GM19351 (cell line): Measurements from ENCODE around the gene PTPRM.

Source experiments
- ATAC-seq: cut with Tn5 transposase; IDR thresholded peaks from one replicate; pipeline ENCODE4 v1.9.1; 2021; ENCODE audit warnings: mild to moderate bottlenecking, moderate library complexity; ENCODE audit not compliant: unreplicated experiment

The PTPRM gene

GRCh38 chr18:7624697-7625096 is 57.6 kb downstream of the PTPRM start:
- no peak for ATAC-seq

DNA sequence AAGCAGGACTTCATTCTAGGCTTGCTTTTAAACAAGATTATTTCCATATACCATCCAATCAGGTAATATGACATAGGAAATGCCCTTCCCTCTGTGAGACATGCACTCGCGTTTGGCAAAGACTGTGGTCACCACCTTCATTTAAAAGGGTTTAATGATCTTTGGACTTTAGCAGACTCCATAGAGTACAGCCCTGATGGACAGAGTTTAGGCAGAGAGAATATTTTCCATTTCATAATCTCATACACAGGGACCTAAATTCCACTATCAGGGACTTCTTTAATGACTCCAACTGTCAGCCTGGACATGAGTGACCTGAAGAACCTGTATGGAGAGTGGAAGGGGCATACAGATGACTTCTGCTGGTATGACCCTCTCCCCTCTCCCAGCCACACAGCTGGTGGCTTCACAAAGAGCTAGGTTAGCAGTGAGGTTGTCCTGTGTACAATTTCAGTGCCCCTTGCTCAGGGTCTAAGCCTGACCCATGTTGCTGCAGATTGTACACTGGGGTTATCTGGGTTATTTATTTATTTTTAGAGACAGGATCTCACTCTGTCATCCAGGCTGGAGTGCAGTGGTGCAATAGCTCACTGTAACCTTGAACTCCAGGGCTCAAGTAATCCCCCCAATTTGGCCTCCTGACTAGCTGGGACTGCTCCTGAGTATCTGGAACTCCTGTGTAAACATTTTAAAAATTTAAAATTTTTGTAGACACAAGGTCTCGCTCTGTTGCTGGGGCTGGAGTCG is 59.2 kb downstream of the PTPRM start:
- no peak for ATAC-seq

DNA sequence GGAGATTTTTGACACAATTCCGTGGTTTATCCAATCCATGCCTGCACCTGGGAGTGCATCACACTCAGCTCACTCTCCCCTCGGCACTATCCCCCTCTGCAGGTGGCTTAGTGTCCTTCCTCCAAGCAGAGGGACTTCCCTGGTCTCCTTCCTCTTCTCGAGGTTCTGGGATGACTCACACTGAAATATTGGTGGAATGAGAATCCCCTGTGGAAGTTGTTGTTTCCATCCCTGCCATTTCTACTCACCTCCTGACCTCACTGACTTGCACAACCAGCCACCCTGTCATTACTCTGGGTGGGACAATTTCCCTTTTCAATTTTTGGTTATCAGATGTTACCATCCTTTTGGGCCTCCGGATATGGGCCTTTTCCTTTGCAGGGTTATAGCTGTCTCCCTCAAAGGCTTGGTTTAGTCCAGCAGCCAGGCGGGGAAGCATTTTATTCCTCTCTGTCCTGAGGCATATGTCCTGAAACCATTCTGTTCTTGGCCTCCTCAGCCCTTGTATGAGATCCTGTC is 59.9 kb downstream of the PTPRM start:
- no peak for ATAC-seq

DNA sequence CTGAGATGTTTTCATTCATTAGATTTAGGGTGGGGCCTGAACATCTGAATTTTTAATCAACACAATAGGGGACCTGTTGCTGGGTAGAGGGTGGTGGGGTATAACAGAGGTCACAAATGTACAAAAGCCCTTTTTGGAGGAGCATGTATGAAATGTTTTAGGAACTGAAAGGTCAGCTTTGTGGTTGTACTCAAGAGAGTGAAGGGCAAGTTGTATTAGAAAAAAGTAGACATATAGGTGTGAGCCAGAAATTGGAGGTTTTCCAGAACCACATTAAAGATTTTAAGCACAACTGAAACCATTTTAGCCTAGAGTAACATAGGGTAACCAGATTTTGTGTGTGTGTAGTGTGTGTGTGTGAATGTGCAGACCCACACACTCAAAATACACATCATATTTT is 62.3 kb downstream of the PTPRM start:
- no peak for ATAC-seq

GRCh38 chr18:7630731-7631442 is 63.8 kb downstream of the PTPRM start:
- ATAC-seq = no peak

GRCh38 chr18:7632152-7633098 is 65.3 kb downstream of the PTPRM start:
- no peak for ATAC-seq

- no peak for ATAC-seq
Measured at GRCh38 chr18:7633171-7633570, 66.1 kb downstream of the PTPRM start.

GRCh38 chr18:7635948-7636347 is 68.8 kb downstream of the PTPRM start:
- ATAC-seq = no peak

GRCh38 chr18:7637269-7637668 is 70.2 kb downstream of the PTPRM start:
- no peak for ATAC-seq

DNA sequence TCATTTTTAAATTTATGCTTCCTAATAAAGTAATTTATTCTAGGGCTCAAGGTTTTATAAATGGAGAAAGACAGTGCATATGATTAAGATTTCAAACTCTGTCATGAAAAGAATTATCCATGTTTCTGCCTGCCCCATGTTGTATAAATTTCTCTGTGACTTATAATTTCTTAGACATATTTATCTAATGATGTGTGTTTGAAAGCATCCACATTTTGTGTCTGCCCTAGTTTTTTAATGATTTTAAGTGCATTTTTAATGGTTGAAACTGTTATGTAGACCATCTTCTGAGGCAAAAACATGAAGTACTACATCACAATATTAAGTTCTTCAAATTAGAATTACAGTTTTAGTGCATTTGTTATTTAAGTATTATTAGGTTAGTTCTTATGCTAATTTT is 71.2 kb downstream of the PTPRM start:
- ATAC-seq = no peak

DNA sequence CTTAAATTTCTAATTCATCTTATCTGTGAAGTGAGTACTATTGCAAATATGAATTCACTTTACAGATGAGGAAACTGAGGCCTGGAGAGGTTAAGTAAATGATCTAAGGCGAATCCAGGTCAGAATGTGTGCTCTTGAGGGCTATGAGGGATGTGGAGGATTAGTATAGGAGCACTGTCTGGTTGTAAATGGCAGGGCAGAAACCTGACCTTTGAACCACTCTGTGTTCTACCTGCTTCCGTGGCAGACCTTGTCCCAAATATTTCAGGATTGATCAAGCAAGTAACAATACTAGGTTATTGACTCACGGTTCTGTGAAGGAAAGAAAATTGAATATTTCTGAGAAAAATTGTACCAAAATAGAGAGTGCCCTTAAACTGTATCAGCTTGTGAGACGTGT is 74.7 kb downstream of the PTPRM start:
- no peak for ATAC-seq

- no peak for ATAC-seq
Measured at GRCh38 chr18:7642331-7642890, 75.3 kb downstream of the PTPRM start.

DNA sequence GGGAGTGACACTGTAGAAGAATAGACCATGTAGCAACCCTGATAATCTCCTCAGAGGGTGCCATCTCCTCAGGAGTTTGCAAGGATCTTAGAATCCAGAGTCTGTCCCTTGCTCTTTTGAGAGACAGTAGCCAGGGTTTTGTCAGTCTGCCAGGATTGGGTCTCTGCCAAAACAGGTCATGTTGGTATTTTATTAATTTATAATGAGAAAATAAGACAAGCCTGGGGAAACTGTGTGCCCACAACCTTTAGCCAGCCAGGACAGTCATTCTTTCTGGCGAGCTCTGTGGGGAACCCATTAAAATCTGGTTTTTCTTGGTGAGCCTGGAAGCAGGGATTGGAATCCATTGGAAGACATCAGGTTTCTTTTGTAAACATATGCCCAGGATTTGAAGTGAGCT is 78.6 kb downstream of the PTPRM start:
- ATAC-seq = no peak

GRCh38 chr18:7646174-7646886 is 79.2 kb downstream of the PTPRM start:
- no peak for ATAC-seq

GRCh38 chr18:7647500-7647899 is 80.4 kb downstream of the PTPRM start:
- ATAC-seq = no peak

DNA sequence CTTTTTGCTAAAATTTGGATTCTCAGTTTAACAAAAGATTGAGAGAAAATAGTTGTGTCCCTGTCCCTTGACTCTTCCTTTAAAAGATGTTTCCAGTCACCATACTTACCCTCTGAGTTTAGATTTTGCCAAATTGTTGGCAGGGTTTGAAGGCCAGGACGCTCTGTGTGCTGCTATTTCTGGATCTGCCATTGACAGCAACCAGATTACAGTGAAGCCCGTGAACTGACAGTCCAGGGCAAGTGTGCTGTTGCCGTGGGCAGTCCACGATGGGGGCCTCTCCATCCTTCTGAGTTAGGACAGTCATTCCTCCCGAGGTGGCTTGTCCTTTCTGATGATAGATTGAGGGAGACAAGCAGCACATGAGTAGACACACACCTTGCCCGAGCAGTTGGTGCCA is 89.9 kb downstream of the PTPRM start:
- ATAC-seq = no peak

DNA sequence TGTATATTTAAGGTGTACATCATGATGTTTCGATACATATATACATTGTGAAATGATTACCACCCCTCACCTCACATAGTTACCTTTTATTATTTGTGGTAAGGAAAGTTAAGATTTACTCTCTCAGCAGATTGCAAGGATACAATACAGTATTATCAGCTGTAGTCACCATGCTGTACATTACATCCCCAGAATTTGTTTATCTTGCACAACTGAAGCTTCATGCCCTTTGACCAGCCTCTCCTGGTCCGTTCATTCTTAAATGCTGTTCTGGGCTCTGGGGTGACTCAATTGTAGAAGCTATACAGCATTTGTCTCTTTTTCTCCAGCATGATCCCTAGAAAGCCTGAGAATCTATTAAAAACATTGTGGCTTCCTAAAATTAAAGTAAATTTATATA is 90.8 kb downstream of the PTPRM start:
- no peak for ATAC-seq

- ATAC-seq = no peak
Measured at GRCh38 chr18:7658701-7659100, 91.6 kb downstream of the PTPRM start.

GRCh38 chr18:7661207-7661606 is 94.1 kb downstream of the PTPRM start:
- ATAC-seq = no peak

DNA sequence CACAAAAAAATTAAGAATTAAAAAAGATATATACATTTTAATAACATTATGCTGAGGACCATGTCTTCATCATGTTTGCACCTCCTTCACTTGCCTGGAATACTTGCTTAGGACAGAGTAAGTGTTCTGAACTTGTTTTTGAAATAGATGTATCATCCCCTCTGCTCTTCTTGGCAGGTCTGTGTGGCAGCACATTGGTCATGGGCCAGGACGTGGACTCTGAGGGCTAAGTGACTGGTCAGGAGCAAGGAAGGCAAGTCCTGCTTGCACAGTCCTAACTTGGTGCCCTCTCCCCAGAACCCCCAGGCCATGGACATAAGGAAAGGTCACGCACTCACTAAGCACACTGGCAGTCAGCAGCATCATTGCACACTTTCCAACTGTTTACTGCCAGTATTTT is 95.8 kb downstream of the PTPRM start:
- no peak for ATAC-seq
